Endothelial cell of umbilical vein (primary cell): ENCODE data around the gene RPS6KL1. TPM values are rescaled to one million over a fixed set of nuclear protein-coding genes. Genes with fewer than 3 reads are reported as not detected.

Experiments used
- BruUV-seq: library from RNA; stranded (reverse); fragments of 400-500 nt; replicated peaks from 2 replicates; lab custom pipeline; 2021; lab: Mats Ljungman, UMichigan
- CTCF ChIA-PET: fragments of 300-600, 350-600 bp; sonication (Branson Sonifier 250); formaldehyde crosslinking; loops from one replicate; lab custom pipeline; 2021; ENCODE audit warnings: antibody characterized with exemption, inconsistent platforms; lab: Charles Lee
- POLR2A ChIA-PET: fragments of 300-600, 350-600 bp; sonication (Branson Sonifier 250); formaldehyde crosslinking; loops from one replicate; lab custom pipeline; 2021; ENCODE audit warnings: antibody characterized with exemption, inconsistent platforms; lab: Charles Lee
- DNase-seq: peaks from one replicate; pipeline ENCODE4 v3.0.0-alpha.2; 2011; ENCODE audit warnings: low read depth, low spot score
- FAIRE-seq: peaks from 2 replicates; lab custom pipeline; 2011; peaks lifted over from hg19 to GRCh38; lab: Jason Lieb, UNC
- H2AFZ ChIP-seq: 2 replicates; pipeline ENCODE4 v1.6.0; 2012; ENCODE audit warnings: low read depth, low read length, control low read depth, inconsistent platforms
- H3K27ac ChIP-seq: 2 replicates; pipeline ENCODE4 v1.5.1; 2011; ENCODE audit warnings: low read depth, mild to moderate bottlenecking, control low read depth, low read length, moderate library complexity; ENCODE audit not compliant: insufficient read depth
- H3K27me3 ChIP-seq, 2 experiments: 2 replicates each; pipeline versions ENCODE4 v1.6.0 to v1.6.1; 2011; ENCODE audit warnings: low read length in 2 of 2, mixed read lengths in 1 of 2; ENCODE audit not compliant: control insufficient read depth in 2 of 2, insufficient read depth in 2 of 2
- H3K36me3 ChIP-seq, 2 experiments: 2 replicates in 1 of 2; 3 replicates in 1 of 2; pipeline ENCODE4 v1.5.1; 2011; ENCODE audit warnings: low read length in 2 of 2, mild to moderate bottlenecking in 1 of 2, moderate library complexity in 1 of 2; ENCODE audit not compliant: control insufficient read depth in 2 of 2, insufficient read depth in 2 of 2; ENCODE audit errors: extremely low read depth in 1 of 2
- H3K4me1 ChIP-seq: 3 replicates; pipeline ENCODE4 v1.5.1; 2011; ENCODE audit warnings: mild to moderate bottlenecking, low read length; ENCODE audit not compliant: control insufficient read depth, insufficient read depth; ENCODE audit errors: extremely low read depth
- H3K4me2 ChIP-seq: 2 replicates; pipeline ENCODE4 v1.6.1; 2011; ENCODE audit warnings: low read length, control low read depth, mixed read lengths; ENCODE audit not compliant: insufficient read depth
- H3K4me3 ChIP-seq, 3 experiments: fragments of 200-600 bp in 1 of 3; sonication (generic), shearing (Covaris generic) in 1 of 3; replicated peaks in 1 of 3; 2 replicates each; pipeline ENCODE4 v1.5.1; 2011 to 2016; ENCODE audit warnings: control low read depth in 3 of 3, low read length in 3 of 3, mild to moderate bottlenecking in 2 of 3, inconsistent platforms in 1 of 3, low read depth in 1 of 3, moderate library complexity in 1 of 3; ENCODE audit not compliant: insufficient read depth in 1 of 3
- H3K79me2 ChIP-seq: 2 replicates; pipeline ENCODE4 v1.6.0; 2012; ENCODE audit warnings: low read length, inconsistent platforms; ENCODE audit not compliant: control insufficient read depth, insufficient read depth
- H3K9ac ChIP-seq: replicated peaks from 2 replicates; pipeline ENCODE3; 2011; ENCODE audit warnings: low read length, control low read depth; ENCODE audit not compliant: insufficient read depth; ENCODE audit errors: extremely low read depth
- H3K9me1 ChIP-seq: replicated peaks from 3 replicates; pipeline ENCODE4 v1.6.0; 2011; ENCODE audit warnings: mild to moderate bottlenecking, low read length; ENCODE audit not compliant: control insufficient read depth, insufficient read depth; ENCODE audit errors: extremely low read depth
- H3K9me3 ChIP-seq: replicated peaks from 2 replicates; pipeline ENCODE4 v1.5.1; 2012; ENCODE audit warnings: low read length, inconsistent platforms; ENCODE audit not compliant: control insufficient read depth, insufficient read depth
- H4K20me1 ChIP-seq: replicated peaks from 2 replicates; pipeline ENCODE3; 2011; ENCODE audit warnings: mild to moderate bottlenecking, low read length; ENCODE audit not compliant: control insufficient read depth, insufficient read depth; ENCODE audit errors: extremely low read depth
- CTCF ChIP-seq, 2 donors: IDR thresholded peaks; 1 replicate in 1 of 2; 2 replicates in 1 of 2; pipeline ENCODE4 v1.5.1; 2011; ENCODE audit warnings: low read length in 2 of 2, mild to moderate bottlenecking in 2 of 2, moderate library complexity in 2 of 2, control low read depth in 1 of 2, inconsistent platforms in 1 of 2, low read depth in 1 of 2; ENCODE audit not compliant: insufficient read depth in 1 of 2; ENCODE audit errors: extremely low read depth in 1 of 2
- EZH2 ChIP-seq: IDR thresholded peaks from 2 replicates; pipeline ENCODE4 v1.6.1; 2012; ENCODE audit warnings: borderline replicate concordance, low read depth, mild to moderate bottlenecking, moderate library complexity, low read length, inconsistent platforms; ENCODE audit not compliant: severe bottlenecking
- FOS ChIP-seq: IDR thresholded peaks from 2 replicates; pipeline ENCODE4 v1.6.1; 2011; ENCODE audit warnings: mild to moderate bottlenecking, low read length, moderate library complexity, borderline replicate concordance; ENCODE audit not compliant: insufficient read depth
- GATA2 ChIP-seq: IDR thresholded peaks from 2 replicates; pipeline ENCODE4 v1.7.0; 2011; ENCODE audit warnings: low read depth, mild to moderate bottlenecking, moderate library complexity, mixed read lengths, low read length; ENCODE audit not compliant: insufficient read length, insufficient read depth
- JUN ChIP-seq: IDR thresholded peaks from 2 replicates; pipeline ENCODE4 v1.6.1; 2011; ENCODE audit warnings: borderline replicate concordance, low read depth; ENCODE audit not compliant: insufficient read length, insufficient read depth
- MAX ChIP-seq: IDR thresholded peaks from 2 replicates; pipeline ENCODE4 v1.6.1; 2011; ENCODE audit not compliant: insufficient read depth, insufficient read length
- MYC ChIP-seq: IDR thresholded peaks from one replicate; pipeline ENCODE4 v1.6.1; 2011; ENCODE audit warnings: mild to moderate bottlenecking, low read depth, low read length
- POLR2A ChIP-seq: IDR thresholded peaks from 2 replicates; pipeline ENCODE4 v1.6.1; 2012; ENCODE audit warnings: low read depth, mild to moderate bottlenecking, control low read depth, low read length
- POLR2AphosphoS5 ChIP-seq: IDR thresholded peaks from 2 replicates; pipeline ENCODE4 v1.6.1; 2012; ENCODE audit warnings: low read depth, mild to moderate bottlenecking, control low read depth, low read length, moderate library complexity; ENCODE audit not compliant: insufficient read depth
- dilution Hi-C: fragments of 300-500 bp; cut with MboI; formaldehyde crosslinking; loops from one replicate; pipeline ENCODE4 v1.15.0; 2019; ENCODE audit warnings: low sequenced_read_pairs; ENCODE audit not compliant: extremely low pct_ligation_motif_present
- intact Hi-C: fragments of 100-400 bp; cut with micrococcal nuclease; formaldehyde crosslinking; loops from one replicate; pipeline ENCODE4 v1.10.0; 2022
- polyA plus RNA-seq, 4 experiments: library from polyadenylated mRNA; depleted of rRNA in 3 of 4; stranded (reverse) in 3 of 4; unstranded in 1 of 4; fragments of >200 nt; gene quantifications; 2 replicates each; pipeline versions ENCODE4 v1.2.1 to v1.2.3, GENCODE V29; 2011 to 2012; ENCODE audit warnings: missing spikeins in 1 of 4
- total RNA-seq: library from RNA; stranded (reverse); gene quantifications from 2 replicates; pipeline ENCODE4 v1.2.3, GENCODE V29; 2021

RPS6KL1 gene
- total and polyA plus RNA-seq, 2 donors (not counting 3 experiments of a cell fraction or from before 2014, with no cell fraction given) = 10.2 to 23.8 TPM

GRCh38 chr14:74920281-74920680, 2.8 kb downstream of the RPS6KL1 start:
- Histone ChIP-seq H3K79me2 (no peaks in the 10 kb centered on the region), H3K9ac (no peak overlapping the region), H3K27me3 (no peaks in the 10 kb centered on the region), H2AFZ (no peak overlapping the region), H3K4me1 (peaks cover 5% of the 10 kb centered on the region), H3K36me3 (no peaks in the 10 kb centered on the region), H3K4me3 (no peak overlapping the region), H3K4me2 (no peak overlapping the region), H4K20me1 (no peaks in the 10 kb centered on the region), H3K9me1 (no peaks in the 10 kb centered on the region), H3K9me3 (no peaks in the 10 kb centered on the region), H3K27ac (no peak overlapping the region)
- no peak for FAIRE-seq
- intact Hi-C loops = no loop called here
- dilution Hi-C loops = no loop called here
- BruUV-seq = no TSS peak
- TF ChIP-seq EZH2 = no peak
- no peak for TF ChIP-seq MYC
- no peak for TF ChIP-seq MAX
- TF ChIP-seq FOS = no peak
- no peak for TF ChIP-seq JUN
- no peak for TF ChIP-seq CTCF (IDR thresholded peaks at IDR 0.05; ENCODE audit: extremely low read depth in 1 of 2, insufficient read depth in 1 of 2, low read depth in 1 of 2, low read length in 2 of 2)
- TF ChIP-seq POLR2AphosphoS5 = no peak
- TF ChIP-seq POLR2A = no peak
- TF ChIP-seq GATA2 = no peak
- CTCF ChIA-PET = interaction anchor here (0.7 to 4.5 kb wide), 3 partner anchors 20 to 168 kb away, joined by 4 to 38 read pairs (median 24); no protein-coding TSS in a partner anchor
- POLR2A ChIA-PET = no interaction called here
- DNase-seq = no peak
